Neural cell (in vitro differentiated cells): ENCODE data around the gene STMP1. TPM values are rescaled to one million over a fixed set of nuclear protein-coding genes. Genes with fewer than 3 reads are reported as not detected.

Source experiments
- H2AFZ ChIP-seq: fragments of 200-600, 300-800 bp; sonication (generic), shearing (Covaris generic); 2 replicates; pipeline ENCODE4 v1.6.0; 2014; ENCODE audit warnings: low read depth, mild to moderate bottlenecking, antibody characterized with exemption, low read length, moderate library complexity
- H3F3A ChIP-seq: fragments of 200-600 bp; shearing (Covaris generic); 2 replicates; pipeline ENCODE4 v1.6.1; 2016; ENCODE audit warnings: mild to moderate bottlenecking, moderate library complexity, mixed read lengths, antibody characterized with exemption, low read length; ENCODE audit not compliant: insufficient read depth, poor library complexity, severe bottlenecking
- H3K27ac ChIP-seq: fragments of 200-600, 300-800 bp; sonication (generic), shearing (Covaris generic); 2 replicates; pipeline ENCODE4 v1.5.1; 2014; ENCODE audit warnings: mild to moderate bottlenecking, low read length, moderate library complexity
- H3K27me3 ChIP-seq: fragments of 300-800, 200-600 bp; sonication (generic), shearing (Covaris generic); 2 replicates; pipeline ENCODE4 v1.6.0; 2014; ENCODE audit warnings: mild to moderate bottlenecking, low read depth, low read length, moderate library complexity; ENCODE audit not compliant: insufficient read depth
- H3K36me3 ChIP-seq: fragments of 300-800, 200-600 bp; sonication (generic), shearing (Covaris generic); 2 replicates; pipeline ENCODE4 v1.5.1; 2014; ENCODE audit warnings: mild to moderate bottlenecking, antibody characterized with exemption, low read length, moderate library complexity; ENCODE audit not compliant: insufficient read depth
- H3K4me2 ChIP-seq: fragments of 300-800, 200-600 bp; sonication (generic), shearing (Covaris generic); 2 replicates; pipeline ENCODE4 v1.6.0; 2014; ENCODE audit warnings: mild to moderate bottlenecking, low read length
- H3K4me3 ChIP-seq: fragments of 300-800, 200-600 bp; sonication (generic), shearing (Covaris generic); 2 replicates; pipeline ENCODE4 v1.5.1; 2014; ENCODE audit warnings: mild to moderate bottlenecking, low read length, moderate library complexity
- H3K79me2 ChIP-seq: fragments of 200-600 bp; shearing (Covaris generic); replicated peaks from 2 replicates; pipeline ENCODE4 v1.6.0; 2014; ENCODE audit warnings: mild to moderate bottlenecking, low read length, moderate library complexity; ENCODE audit not compliant: insufficient read depth
- H3K9ac ChIP-seq: fragments of 300-800, 200-600 bp; sonication (generic), shearing (Covaris generic); 2 replicates; pipeline ENCODE4 v1.6.1; 2016; ENCODE audit warnings: mild to moderate bottlenecking, low read length, mixed read lengths
- H3K9me2 ChIP-seq: fragments of 200-600 bp; shearing (Covaris generic); 2 replicates; pipeline ENCODE4 v1.6.1; 2016; ENCODE audit warnings: mild to moderate bottlenecking, low read length, mixed read lengths; ENCODE audit not compliant: insufficient read depth
- H3K9me3 ChIP-seq: fragments of 200-600, 300-800 bp; sonication (generic), shearing (Covaris generic); 2 replicates; pipeline ENCODE4 v1.6.1; 2016; ENCODE audit warnings: mild to moderate bottlenecking, mixed run types, low read length, moderate library complexity, mixed read lengths
- H4K20me1 ChIP-seq: fragments of 200-600 bp; shearing (Covaris generic); 2 replicates; pipeline ENCODE4 v1.6.1; 2016; ENCODE audit warnings: mild to moderate bottlenecking, mixed run types; ENCODE audit not compliant: insufficient read depth
- EP300 ChIP-seq: fragments of 450-650 bp; conservative IDR thresholded peaks from 2 replicates; pipeline ENCODE4 v1.6.1; 2014; ENCODE audit warnings: antibody characterized with exemption, mild to moderate bottlenecking, moderate library complexity; ENCODE audit not compliant: poor library complexity, severe bottlenecking
- EZH2 ChIP-seq: fragments of 200-600, 300-800 bp; shearing (Covaris generic), sonication (generic); IDR thresholded peaks from 2 replicates; pipeline ENCODE4 v1.6.1; 2014; ENCODE audit warnings: antibody characterized with exemption, low read length, borderline replicate concordance, mild to moderate bottlenecking; ENCODE audit not compliant: insufficient read depth, poor library complexity, severe bottlenecking
- MXI1 ChIP-seq: fragments of 450-650 bp; conservative IDR thresholded peaks from 2 replicates; pipeline ENCODE4 v1.6.1; 2014; ENCODE audit warnings: antibody characterized with exemption, mild to moderate bottlenecking; ENCODE audit not compliant: poor library complexity, severe bottlenecking
- POLR2AphosphoS5 ChIP-seq: IDR thresholded peaks from 2 replicates; pipeline ENCODE4 v1.6.1; 2012
- RAD21 ChIP-seq: fragments of 450-650 bp; conservative IDR thresholded peaks from 2 replicates; pipeline ENCODE4 v1.6.1; 2014; ENCODE audit warnings: antibody characterized with exemption, mild to moderate bottlenecking, moderate library complexity
- SMC3 ChIP-seq: fragments of 450-650 bp; conservative IDR thresholded peaks from 2 replicates; pipeline ENCODE4 v1.6.1; 2014; ENCODE audit warnings: antibody characterized with exemption, mild to moderate bottlenecking, moderate library complexity; ENCODE audit not compliant: poor library complexity
- TAF1 ChIP-seq: IDR thresholded peaks from 2 replicates; pipeline ENCODE4 v1.6.1; 2012; ENCODE audit warnings: low read depth
- polyA plus RNA-seq: library from polyadenylated mRNA; depleted of rRNA; stranded (reverse); fragments of >200 nt; gene quantifications from 2 replicates; pipeline ENCODE4 v1.2.3, GENCODE V29; 2014
- TF ChIP-seq, protein P1 (sequence below): fragments of 450-650 bp; IDR thresholded peaks from 2 replicates; pipeline ENCODE4 v1.5.1; 2014; ENCODE audit warnings: antibody characterized with exemption, mild to moderate bottlenecking, moderate library complexity; ENCODE audit not compliant: poor library complexity, severe bottlenecking
- TF ChIP-seq, protein P2 (sequence below): IDR thresholded peaks from 2 replicates; pipeline ENCODE4 v1.6.1; 2012; ENCODE audit warnings: borderline replicate concordance

The STMP1 gene
- polyA plus RNA-seq, 1 donor from 2014 or later = 81.6 TPM

DNA sequence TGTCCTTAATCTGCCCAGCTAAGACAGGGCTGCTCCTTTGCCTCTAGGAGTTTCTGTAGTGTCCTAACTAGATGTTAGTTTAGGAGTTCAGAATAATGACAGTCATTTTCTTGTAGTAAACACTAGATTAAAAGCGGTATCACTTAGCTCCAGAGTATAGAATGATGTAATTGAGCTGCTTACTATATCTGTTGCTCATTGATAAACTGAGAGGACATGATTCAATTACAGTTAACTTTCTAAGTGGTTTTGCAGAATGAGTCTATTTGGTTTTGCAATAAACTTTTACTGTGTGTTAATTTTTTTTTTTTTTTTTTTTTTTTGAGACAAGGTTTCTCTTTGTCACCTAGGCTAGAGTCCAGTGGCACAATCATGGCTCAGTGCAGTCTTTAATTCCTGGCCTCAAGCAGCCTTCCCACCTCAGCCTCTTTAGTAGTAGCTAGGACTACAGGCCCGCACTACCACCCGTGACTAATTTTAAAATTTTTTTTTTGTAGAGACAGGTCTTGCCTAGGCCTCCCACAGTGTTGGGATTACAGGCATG lies 1.8 kb downstream of the STMP1 start:
- H3K9me2 ChIP-seq = no peaks in the 10 kb centered on the region
- TF ChIP-seq RAD21 = no peak
- TF ChIP-seq, protein P1, sequence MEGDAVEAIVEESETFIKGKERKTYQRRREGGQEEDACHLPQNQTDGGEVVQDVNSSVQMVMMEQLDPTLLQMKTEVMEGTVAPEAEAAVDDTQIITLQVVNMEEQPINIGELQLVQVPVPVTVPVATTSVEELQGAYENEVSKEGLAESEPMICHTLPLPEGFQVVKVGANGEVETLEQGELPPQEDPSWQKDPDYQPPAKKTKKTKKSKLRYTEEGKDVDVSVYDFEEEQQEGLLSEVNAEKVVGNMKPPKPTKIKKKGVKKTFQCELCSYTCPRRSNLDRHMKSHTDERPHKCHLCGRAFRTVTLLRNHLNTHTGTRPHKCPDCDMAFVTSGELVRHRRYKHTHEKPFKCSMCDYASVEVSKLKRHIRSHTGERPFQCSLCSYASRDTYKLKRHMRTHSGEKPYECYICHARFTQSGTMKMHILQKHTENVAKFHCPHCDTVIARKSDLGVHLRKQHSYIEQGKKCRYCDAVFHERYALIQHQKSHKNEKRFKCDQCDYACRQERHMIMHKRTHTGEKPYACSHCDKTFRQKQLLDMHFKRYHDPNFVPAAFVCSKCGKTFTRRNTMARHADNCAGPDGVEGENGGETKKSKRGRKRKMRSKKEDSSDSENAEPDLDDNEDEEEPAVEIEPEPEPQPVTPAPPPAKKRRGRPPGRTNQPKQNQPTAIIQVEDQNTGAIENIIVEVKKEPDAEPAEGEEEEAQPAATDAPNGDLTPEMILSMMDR = no peak
- TF ChIP-seq POLR2AphosphoS5 = no peak
- TF ChIP-seq EP300 = no peak
- TF ChIP-seq, protein P2, sequence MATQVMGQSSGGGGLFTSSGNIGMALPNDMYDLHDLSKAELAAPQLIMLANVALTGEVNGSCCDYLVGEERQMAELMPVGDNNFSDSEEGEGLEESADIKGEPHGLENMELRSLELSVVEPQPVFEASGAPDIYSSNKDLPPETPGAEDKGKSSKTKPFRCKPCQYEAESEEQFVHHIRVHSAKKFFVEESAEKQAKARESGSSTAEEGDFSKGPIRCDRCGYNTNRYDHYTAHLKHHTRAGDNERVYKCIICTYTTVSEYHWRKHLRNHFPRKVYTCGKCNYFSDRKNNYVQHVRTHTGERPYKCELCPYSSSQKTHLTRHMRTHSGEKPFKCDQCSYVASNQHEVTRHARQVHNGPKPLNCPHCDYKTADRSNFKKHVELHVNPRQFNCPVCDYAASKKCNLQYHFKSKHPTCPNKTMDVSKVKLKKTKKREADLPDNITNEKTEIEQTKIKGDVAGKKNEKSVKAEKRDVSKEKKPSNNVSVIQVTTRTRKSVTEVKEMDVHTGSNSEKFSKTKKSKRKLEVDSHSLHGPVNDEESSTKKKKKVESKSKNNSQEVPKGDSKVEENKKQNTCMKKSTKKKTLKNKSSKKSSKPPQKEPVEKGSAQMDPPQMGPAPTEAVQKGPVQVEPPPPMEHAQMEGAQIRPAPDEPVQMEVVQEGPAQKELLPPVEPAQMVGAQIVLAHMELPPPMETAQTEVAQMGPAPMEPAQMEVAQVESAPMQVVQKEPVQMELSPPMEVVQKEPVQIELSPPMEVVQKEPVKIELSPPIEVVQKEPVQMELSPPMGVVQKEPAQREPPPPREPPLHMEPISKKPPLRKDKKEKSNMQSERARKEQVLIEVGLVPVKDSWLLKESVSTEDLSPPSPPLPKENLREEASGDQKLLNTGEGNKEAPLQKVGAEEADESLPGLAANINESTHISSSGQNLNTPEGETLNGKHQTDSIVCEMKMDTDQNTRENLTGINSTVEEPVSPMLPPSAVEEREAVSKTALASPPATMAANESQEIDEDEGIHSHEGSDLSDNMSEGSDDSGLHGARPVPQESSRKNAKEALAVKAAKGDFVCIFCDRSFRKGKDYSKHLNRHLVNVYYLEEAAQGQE = no peak
- TF ChIP-seq MXI1 = no peak
- no peak for TF ChIP-seq TAF1
- TF ChIP-seq EZH2 = no peak
- no peak for TF ChIP-seq SMC3
- no peak overlapping the region for H3K9ac ChIP-seq
- H3K27ac ChIP-seq = no peak overlapping the region
- H3K9me3 ChIP-seq = no peaks in the 10 kb centered on the region
- no peaks in the 10 kb centered on the region for H3K27me3 ChIP-seq
- H3K36me3 ChIP-seq = no peaks in the 10 kb centered on the region
- no peaks in the 10 kb centered on the region for H4K20me1 ChIP-seq
- H2AFZ ChIP-seq = no peak overlapping the region
- no peak overlapping the region for H3K4me2 ChIP-seq
- no peaks in the 10 kb centered on the region for H3F3A ChIP-seq
- H3K79me2 ChIP-seq = peaks cover 61% of the 10 kb centered on the region
- peak overlapping the region; percentile 99 for H3K4me3 ChIP-seq

DNA sequence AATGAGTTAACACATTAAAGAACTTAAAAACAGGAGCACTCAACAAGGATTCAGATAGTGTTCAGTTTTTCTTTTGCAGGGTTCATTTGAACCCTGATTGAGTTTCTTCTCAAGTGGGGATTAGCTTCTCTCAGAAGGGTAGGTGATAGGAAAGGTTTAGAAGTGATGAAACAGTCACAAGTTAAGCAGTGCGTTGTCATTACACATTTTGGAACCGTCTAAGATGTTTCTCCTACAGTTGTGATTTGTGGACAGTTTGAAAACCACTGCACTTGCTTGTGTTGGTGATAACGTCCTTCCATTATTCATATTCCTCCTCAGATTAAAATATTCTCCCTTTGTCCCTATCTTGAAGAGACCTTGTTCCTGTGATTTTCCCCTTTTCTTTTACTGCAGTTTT lies 2.7 kb downstream of the STMP1 start:
- Histone ChIP-seq H3K9me3 (no peaks in the 10 kb centered on the region), H3K79me2 (peaks cover 66% of the 10 kb centered on the region), H2AFZ (no peak overlapping the region), H3K27ac (no peak overlapping the region), H3K36me3 (no peaks in the 10 kb centered on the region), H3K9ac (no peak overlapping the region), H3F3A (no peaks in the 10 kb centered on the region), H3K9me2 (no peaks in the 10 kb centered on the region), H3K4me3 (no peak overlapping the region), H3K27me3 (no peaks in the 10 kb centered on the region), H3K4me2 (no peak overlapping the region), H4K20me1 (no peaks in the 10 kb centered on the region)
- TF ChIP-seq MXI1 (no peak), TAF1 (no peak), POLR2AphosphoS5 (no peak), SMC3 (no peak), EZH2 (no peak), RAD21 (no peak), EP300 (no peak)
- TF ChIP-seq, protein P1 = no peak
- TF ChIP-seq, protein P2 = no peak
